Measurements from ENCODE around the gene DTD2.

Gene DTD2

DNA sequence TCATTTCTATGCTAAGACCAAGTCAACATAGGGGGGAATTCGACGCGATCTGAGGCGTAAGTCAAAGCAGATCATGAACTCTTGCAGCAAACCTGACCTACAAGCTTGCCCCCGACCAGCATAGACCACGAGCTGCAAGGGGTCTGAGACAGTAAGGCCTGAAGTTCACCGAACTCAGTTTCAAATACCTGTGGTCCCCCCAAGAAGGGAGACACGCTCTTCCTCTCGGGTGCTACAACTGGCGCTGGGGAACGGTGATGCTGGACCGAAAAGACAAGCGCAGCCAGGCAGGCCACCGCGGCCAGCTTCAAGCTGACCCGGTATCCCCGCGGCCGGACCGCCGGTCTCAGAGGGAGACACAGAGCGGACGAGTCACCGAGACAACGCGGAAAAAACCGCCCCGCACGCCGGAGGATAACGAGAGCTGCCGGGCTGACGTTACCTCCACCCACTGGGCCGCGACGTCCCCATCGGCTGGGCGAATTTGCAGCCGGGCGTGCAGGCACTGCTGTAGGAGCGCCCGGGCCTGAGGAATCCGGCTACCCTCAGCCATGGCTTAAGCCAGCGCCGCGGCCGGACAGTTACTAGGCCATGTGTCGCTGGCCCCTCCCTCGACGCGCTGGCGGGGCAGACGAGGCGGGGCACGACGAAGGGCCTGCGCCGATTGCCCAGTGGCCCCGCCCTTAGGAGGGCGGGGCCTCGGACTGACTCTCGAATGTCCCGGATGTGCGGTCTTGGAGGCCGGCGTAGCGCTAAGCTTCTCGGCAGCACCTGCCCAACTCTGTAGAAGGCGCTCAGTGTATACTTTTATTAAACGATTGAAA, at the start of gene DTD2:
DTD2 (minus strand) TSS at position 666 of the 824 bp plus-strand sequence; CDS start at position 553, 113 bp downstream.
- TF ChIP-seq, protein P1, sequence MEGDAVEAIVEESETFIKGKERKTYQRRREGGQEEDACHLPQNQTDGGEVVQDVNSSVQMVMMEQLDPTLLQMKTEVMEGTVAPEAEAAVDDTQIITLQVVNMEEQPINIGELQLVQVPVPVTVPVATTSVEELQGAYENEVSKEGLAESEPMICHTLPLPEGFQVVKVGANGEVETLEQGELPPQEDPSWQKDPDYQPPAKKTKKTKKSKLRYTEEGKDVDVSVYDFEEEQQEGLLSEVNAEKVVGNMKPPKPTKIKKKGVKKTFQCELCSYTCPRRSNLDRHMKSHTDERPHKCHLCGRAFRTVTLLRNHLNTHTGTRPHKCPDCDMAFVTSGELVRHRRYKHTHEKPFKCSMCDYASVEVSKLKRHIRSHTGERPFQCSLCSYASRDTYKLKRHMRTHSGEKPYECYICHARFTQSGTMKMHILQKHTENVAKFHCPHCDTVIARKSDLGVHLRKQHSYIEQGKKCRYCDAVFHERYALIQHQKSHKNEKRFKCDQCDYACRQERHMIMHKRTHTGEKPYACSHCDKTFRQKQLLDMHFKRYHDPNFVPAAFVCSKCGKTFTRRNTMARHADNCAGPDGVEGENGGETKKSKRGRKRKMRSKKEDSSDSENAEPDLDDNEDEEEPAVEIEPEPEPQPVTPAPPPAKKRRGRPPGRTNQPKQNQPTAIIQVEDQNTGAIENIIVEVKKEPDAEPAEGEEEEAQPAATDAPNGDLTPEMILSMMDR (IDR thresholded peaks at IDR 0.05), result no peak
- Histone ChIP-seq H3K79me2 (no peaks in the 10 kb centered on the region), H3K4me2 (ENCODE audit: low read length) (peak within 1 kb of the TSS; percentile 96), H3K4me3 (ENCODE audit: low read depth, low read length) (peak within 1 kb of the TSS; percentile 82), H3K9me3 (ENCODE audit: control insufficient read depth, low read length) (no peaks in the 10 kb centered on the region), H3K9ac (peak within 1 kb of the TSS; percentile 23), H3K4me1 (peaks cover 8% of the 10 kb centered on the region), H3K36me3 (ENCODE audit: control insufficient read depth, insufficient read depth, low read length) (no peaks in the 10 kb centered on the region), H3K27me3 (ENCODE audit: control insufficient read depth, insufficient read depth, low read length) (no peaks in the 10 kb centered on the region), H3K27ac (peak within 1 kb of the TSS; percentile 78), H2AFZ (peak within 1 kb of the TSS; percentile 97)

DNA sequence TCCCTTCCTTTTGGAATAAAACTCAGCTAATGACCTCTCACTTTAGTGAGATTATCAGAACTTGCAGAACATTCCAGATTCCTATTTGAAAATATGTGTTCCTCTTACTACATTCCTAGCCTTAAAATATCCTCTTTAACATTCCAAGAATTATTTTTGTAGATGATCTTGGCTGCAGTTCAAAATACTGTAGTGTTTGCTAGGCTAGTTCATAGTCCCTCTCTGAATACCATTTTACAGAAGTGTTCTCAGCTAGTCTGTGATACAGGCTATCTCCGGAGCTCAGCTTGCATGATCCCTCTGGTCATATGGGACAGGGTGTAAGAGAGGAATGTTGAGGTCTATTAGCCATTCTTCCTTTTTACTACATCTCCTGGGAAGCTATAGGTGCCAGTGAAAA, 48.1 kb upstream of the DTD2 start:
- H3K79me2 ChIP-seq, result no peaks in the 10 kb centered on the region
- no peaks in the 10 kb centered on the region for H3K9me3 ChIP-seq (ENCODE audit: control insufficient read depth, low read length)
- H3K9ac ChIP-seq, result no peak overlapping the region
- TF ChIP-seq, protein P1 (IDR thresholded peaks at IDR 0.05), result no peak
- H3K4me2 ChIP-seq (ENCODE audit: low read length), result no peak overlapping the region
- no peaks in the 10 kb centered on the region for H3K4me1 ChIP-seq
- H3K4me3 ChIP-seq (ENCODE audit: low read depth, low read length), result no peak overlapping the region
- no peak overlapping the region for H3K27ac ChIP-seq
- H3K36me3 ChIP-seq (ENCODE audit: control insufficient read depth, insufficient read depth, low read length), result no peaks in the 10 kb centered on the region
- peak overlapping the region; percentile 11 for H2AFZ ChIP-seq
- H3K27me3 ChIP-seq (ENCODE audit: control insufficient read depth, insufficient read depth, low read length), result no peaks in the 10 kb centered on the region

DNA sequence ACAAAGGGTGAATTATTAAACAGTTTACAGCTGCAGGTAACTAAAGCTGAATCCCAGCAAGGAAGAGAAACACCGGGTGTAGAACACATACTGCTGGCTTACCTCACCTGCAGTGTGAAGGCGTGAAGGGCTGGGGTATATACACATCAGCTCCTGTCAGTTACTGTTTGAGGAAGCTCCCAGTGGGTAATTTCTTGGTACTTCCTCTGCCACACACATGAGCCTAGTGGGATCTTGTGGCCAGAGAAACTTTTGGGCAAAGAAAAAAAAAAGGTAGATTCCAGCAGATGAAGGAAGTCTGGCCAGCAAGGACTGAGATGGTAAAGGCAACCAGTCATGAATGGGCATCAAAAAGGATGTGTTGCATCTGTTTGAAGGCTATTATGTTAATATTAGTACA, 44.6 kb upstream of the DTD2 start:
- Histone ChIP-seq H3K27me3 (ENCODE audit: control insufficient read depth, insufficient read depth, low read length) (no peaks in the 10 kb centered on the region), H3K79me2 (no peaks in the 10 kb centered on the region), H3K4me1 (no peaks in the 10 kb centered on the region), H3K9me3 (ENCODE audit: control insufficient read depth, low read length) (no peaks in the 10 kb centered on the region), H3K27ac (no peak overlapping the region), H3K4me3 (ENCODE audit: low read depth, low read length) (no peak overlapping the region), H3K4me2 (ENCODE audit: low read length) (no peak overlapping the region), H2AFZ (no peak overlapping the region), H3K9ac (no peak overlapping the region), H3K36me3 (ENCODE audit: control insufficient read depth, insufficient read depth, low read length) (no peaks in the 10 kb centered on the region)
- TF ChIP-seq, protein P1 (IDR thresholded peaks at IDR 0.05), result no peak

DNA sequence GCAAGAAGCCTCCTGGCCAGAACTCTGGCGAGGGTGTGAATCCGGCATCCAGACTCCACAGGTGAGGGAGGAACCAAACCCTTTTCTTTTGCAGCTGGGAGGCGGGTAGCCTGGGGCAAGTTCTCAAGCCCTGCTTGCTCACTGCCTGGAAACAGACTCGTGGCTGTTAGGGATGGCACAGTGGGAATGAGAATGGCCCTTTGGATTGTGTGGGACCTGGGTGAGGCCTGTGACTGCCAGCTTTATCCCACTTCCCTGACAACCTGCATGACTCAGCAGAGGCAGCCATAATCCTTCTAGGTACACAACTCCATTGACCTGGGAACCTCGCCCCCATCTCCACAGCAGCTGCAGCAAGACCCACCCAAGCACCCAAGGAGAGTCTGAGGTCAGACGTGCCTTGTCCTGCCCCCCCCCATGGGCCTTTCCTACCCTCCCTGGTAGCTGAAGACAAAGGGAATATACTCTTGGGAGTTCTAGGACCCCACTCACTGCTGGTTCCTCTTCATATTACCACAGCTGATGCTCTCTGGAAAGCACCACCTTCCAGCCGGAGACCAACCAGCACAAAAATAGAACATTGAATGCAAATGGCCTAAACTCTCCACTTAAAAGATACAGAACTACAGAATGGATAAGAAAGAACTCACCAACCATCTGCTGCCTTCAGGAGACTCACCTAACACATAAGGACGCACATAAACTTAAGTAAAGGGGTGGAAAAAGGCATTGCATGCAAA, 35.6 kb upstream of the DTD2 start:
- H3K36me3 ChIP-seq (ENCODE audit: control insufficient read depth, insufficient read depth, low read length), result no peaks in the 10 kb centered on the region
- H3K27ac ChIP-seq, result no peak overlapping the region
- no peaks in the 10 kb centered on the region for H3K79me2 ChIP-seq
- TF ChIP-seq, protein P1 (IDR thresholded peaks at IDR 0.05), result no peak
- no peaks in the 10 kb centered on the region for H3K27me3 ChIP-seq (ENCODE audit: control insufficient read depth, insufficient read depth, low read length)
- H3K9me3 ChIP-seq (ENCODE audit: control insufficient read depth, low read length), result no peaks in the 10 kb centered on the region
- H2AFZ ChIP-seq, result no peak overlapping the region
- no peak overlapping the region for H3K4me3 ChIP-seq (ENCODE audit: low read depth, low read length)
- H3K4me2 ChIP-seq (ENCODE audit: low read length), result no peak overlapping the region
- no peak overlapping the region for H3K9ac ChIP-seq
- no peaks in the 10 kb centered on the region for H3K4me1 ChIP-seq

Measured in parathyroid adenoma (tissue), 2 donors.